HG03159 (cell line): ENCODE results near the gene OR5T3.
"Not testable (repeated sequence)": the region's sequence is repeated elsewhere in the genome, so short reads cannot be mapped to it uniquely, and the experiment has no call there.

ENCODE experiments used
- ATAC-seq: cut with Tn5 transposase; IDR thresholded peaks from one replicate; pipeline ENCODE4 v1.9.1; 2021; ENCODE audit warnings: mild to moderate bottlenecking, moderate library complexity; ENCODE audit not compliant: unreplicated experiment

Gene OR5T3

DNA sequence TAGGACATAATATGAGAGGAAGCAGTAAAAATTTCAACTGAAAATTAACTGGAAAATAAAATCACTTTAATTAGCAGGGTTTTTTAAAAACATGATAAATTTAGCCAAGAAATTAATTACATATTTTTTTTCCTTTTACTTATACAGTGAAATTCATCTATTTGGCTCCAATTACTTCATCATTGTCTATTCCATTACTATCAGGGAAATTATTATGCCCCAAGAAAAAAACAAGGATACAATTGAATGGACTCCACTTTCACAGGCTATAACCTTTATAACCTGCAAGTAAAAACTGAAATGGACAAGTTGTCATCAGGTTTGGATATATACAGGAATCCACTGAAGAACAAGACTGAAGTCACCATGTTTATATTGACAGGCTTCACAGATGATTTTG, at the start of gene OR5T3:
Gene OR5T3, plus strand, starts transcription at position 301 of the 400 bp plus-strand sequence. Its CDS starts 0 bp downstream, at position 301.
- ATAC-seq: no peak

DNA sequence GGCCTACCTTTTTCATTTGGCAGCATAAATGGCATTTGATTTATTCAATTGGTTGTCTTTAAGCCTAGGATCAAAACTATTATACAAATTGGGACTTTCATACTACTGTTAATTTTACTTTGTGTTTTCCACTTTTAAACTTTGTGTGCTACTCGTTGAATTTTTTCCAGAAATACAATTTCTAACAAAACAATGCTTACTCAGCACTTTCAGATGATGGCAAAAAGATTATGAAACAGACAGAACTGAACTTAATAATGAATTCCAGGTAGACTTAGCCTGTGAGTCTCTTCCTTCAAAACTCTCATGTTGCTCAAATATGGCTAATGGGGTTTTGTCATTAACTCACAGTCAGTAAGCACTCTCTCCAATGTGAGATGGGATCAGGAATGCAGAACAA, 44.3 kb upstream of the OR5T3 start:
- no peak for ATAC-seq

DNA sequence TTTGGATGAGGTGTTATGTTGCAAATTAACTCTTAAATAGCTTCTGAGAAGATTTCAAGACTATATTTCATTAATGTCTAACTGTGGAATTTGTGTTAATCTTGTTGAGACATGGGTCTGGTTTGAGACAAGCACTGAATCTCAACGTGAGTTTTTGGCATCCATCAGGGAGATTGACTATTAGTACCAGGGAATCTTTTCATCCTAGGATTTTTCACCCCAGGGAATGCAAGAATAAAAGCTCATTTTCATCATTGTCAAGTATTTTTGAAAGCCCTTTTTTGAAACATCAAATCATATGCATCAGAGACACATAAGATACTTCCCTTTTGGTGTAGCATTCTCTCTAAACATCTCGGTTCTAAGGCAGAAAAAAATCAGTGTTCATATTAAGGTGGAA, 37.5 kb upstream of the OR5T3 start:
- ATAC-seq: no peak

DNA sequence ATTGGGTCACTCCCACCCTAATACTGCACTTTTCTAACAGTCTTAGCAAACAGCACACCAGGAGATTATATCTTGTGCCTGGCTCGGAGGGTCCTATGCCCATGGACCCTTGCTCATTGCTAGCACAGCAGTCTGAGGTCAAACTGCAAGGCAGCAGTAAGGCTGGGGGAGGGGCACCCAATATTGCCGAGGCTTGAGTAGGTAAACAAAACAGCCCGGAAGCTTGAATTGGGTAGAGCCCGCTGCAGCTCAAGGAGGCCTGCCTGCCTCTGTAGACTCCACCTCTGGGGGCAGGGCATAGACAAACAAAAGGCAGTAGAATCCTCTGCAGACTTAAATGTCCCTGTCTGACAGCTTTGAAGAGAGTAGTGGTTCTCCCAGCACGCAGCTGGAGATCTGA, 32.3 kb upstream of the OR5T3 start:
- not testable (repeated sequence) for ATAC-seq

DNA sequence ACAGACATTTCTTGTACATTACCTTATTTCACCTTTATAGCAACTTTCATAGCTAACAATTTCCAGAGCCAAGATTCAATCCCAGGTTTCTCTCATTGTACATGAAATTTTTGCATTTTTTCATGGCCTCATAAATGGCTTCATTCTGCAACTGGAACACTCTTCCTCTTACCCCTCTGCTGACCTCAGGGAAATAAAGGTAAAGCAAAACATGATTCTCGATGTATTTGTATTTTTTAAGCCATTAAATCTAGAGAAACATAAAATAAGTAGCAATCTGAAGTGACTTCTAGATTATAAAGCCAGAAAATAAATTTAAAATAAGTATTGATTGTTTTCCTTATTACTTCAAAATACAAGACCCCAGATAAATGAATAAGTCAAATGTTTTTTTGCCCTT, 17.9 kb upstream of the OR5T3 start, which contains the start of gene OR5T2:
Gene OR5T2, minus strand, starts transcription at position 101 of the 400 bp plus-strand sequence. CDS start 1,193 bp downstream, outside the sequence.
- no peak for ATAC-seq

DNA sequence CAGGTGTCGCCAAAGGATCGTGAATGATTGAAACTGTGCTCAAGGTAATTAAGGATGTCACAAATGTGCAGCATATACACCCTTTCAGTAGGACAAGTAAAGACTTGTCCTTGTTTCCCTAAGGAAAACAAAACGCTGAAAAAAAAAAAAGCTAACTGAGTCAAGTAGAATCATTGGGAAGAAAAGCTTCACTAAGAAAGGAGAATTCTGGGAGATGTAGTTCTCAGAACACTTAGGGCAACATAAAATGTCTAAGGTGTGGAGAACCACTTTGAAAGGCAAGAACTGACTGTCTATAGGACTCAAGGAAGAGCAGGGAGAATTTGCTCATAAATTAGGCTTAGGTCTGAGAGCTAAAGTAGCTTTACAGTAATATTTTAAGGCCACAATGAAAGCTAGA, 19.0 kb downstream of the OR5T3 start:
- ATAC-seq: no peak

DNA sequence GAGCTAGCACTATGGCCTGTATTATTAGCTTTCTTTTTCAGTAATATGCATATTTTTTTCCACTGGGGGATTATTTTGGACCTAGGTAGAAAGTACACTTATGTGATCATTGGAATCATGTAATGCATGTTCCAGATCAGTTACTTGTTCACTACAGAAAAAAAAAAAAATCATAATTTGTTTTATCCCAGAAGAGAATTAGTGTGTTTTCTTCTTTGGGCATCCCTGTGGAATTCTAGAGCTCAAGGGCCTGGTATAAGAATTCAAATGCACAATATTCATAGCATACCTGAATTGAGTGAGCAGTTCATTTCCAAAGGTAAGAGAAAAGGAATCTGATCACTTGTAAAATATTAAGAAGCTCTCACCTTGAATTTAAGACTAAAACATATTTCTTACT, 21.8 kb downstream of the OR5T3 start, which contains the start of gene OR5T1:
Gene OR5T1, plus strand, starts transcription at position 301 of the 400 bp plus-strand sequence. CDS start 1,485 bp downstream, outside the sequence.
- no peak for ATAC-seq

DNA sequence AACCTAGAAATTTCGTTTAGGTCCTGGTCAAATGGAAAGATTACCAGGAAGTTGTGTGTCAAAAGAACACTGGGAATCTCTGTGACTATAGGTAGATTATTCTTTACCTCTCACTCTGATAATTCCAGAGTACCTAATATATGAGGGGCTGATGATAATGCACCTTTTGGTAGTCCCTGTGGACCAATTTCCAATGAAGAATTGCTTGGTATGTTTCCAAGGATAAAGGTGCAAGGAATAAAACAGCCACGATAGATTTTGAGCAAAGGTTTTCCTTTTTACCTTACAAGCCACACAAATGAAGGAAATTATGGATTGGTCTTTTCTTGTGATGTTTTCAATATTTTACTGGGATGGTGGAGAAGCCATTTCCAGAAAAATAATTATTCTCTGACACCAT, 40.1 kb downstream of the OR5T3 start, which contains the start of gene OR8H1:
Gene OR8H1, minus strand, starts transcription at position 101 of the 400 bp plus-strand sequence. CDS start 1,192 bp downstream, outside the sequence.
- ATAC-seq: no peak

DNA sequence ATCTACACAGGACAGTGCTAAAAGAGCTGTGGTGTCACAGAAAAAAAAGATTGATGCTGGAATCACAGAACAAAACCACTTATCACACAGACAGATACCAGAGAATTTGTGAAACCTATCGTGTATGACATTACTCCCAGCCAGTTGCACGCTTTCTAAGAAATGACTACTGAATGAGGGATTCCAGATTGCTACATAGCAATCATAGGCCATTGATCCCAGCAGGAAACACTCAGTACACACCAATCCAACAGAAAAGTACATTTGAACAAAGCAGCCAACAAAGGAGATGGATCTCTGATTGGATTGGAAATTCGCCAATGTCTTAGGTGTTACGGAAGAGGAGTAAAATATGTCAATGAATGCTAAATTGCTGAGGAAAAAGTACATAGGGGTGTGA, 44.8 kb downstream of the OR5T3 start:
- ATAC-seq: no peak
